Loucy (cell line): Measurements from ENCODE around the gene RIMS1.

Experiments
- H2AFZ ChIP-seq: fragments of 200-600 bp; sonication (generic); 2 replicates; pipeline ENCODE4 v1.6.0; 2016; ENCODE audit warnings: antibody characterized with exemption, mild to moderate bottlenecking, low read length, moderate library complexity
- H3F3A ChIP-seq: fragments of 200-600 bp; 2 replicates; pipeline ENCODE4 v1.6.0; 2016; ENCODE audit warnings: antibody characterized with exemption, low read depth, mild to moderate bottlenecking
- H3K27me3 ChIP-seq: fragments of 200-600 bp; sonication (generic); 2 replicates; pipeline ENCODE4 v1.6.1; 2014; ENCODE audit warnings: low read length, mild to moderate bottlenecking; ENCODE audit not compliant: insufficient read depth, poor library complexity, severe bottlenecking
- H3K36me3 ChIP-seq: fragments of 200-600 bp; sonication (generic); 2 replicates; pipeline ENCODE4 v1.6.1; 2016; ENCODE audit warnings: low read length; ENCODE audit not compliant: insufficient read depth
- H3K4me1 ChIP-seq: fragments of 200-600 bp; sonication (generic); 2 replicates; pipeline ENCODE4 v1.5.1; 2014; ENCODE audit warnings: low read length, mild to moderate bottlenecking; ENCODE audit not compliant: insufficient read depth, poor library complexity, severe bottlenecking
- H3K4me2 ChIP-seq: fragments of 200-600 bp; sonication (generic); 2 replicates; pipeline ENCODE4 v1.6.0; 2014; ENCODE audit warnings: antibody characterized with exemption, low read length, low read depth, mild to moderate bottlenecking; ENCODE audit not compliant: poor library complexity, severe bottlenecking
- H3K4me3 ChIP-seq: fragments of 200-600 bp; sonication (generic); 2 replicates; pipeline ENCODE4 v1.5.1; 2014; ENCODE audit warnings: low read length, mild to moderate bottlenecking, mixed read lengths; ENCODE audit not compliant: poor library complexity, severe bottlenecking
- H3K79me2 ChIP-seq: fragments of 200-600 bp; sonication (generic); 2 replicates; pipeline ENCODE4 v1.6.1; 2014; ENCODE audit warnings: low read length; ENCODE audit not compliant: insufficient read depth
- H3K9ac ChIP-seq: fragments of 200-600 bp; sonication (generic); 2 replicates; pipeline ENCODE4 v1.6.0; 2014; ENCODE audit warnings: mild to moderate bottlenecking, low read depth, low read length, moderate library complexity; ENCODE audit not compliant: poor library complexity, severe bottlenecking
- H3K9me2 ChIP-seq: fragments of 200-600 bp; sonication (generic); replicated peaks from 2 replicates; pipeline ENCODE4 v1.6.1; 2016; ENCODE audit warnings: low read depth, low read length, mixed read lengths
- H3K9me3 ChIP-seq: fragments of 200-600 bp; sonication (generic); 2 replicates; pipeline ENCODE4 v1.6.1; 2014; ENCODE audit warnings: mild to moderate bottlenecking, antibody characterized with exemption, low read length, low read depth; ENCODE audit not compliant: insufficient read depth
- H4K20me1 ChIP-seq: fragments of 200-600 bp; sonication (generic); 2 replicates; pipeline ENCODE4 v1.6.0; 2014; ENCODE audit warnings: antibody characterized with exemption, low read length, mild to moderate bottlenecking; ENCODE audit not compliant: insufficient read depth, poor library complexity, severe bottlenecking
- EZH2phosphoT487 ChIP-seq: fragments of 200-600 bp; IDR thresholded peaks from 2 replicates; pipeline ENCODE4 v1.6.1; 2018; ENCODE audit warnings: antibody characterized with exemption, mild to moderate bottlenecking, moderate library complexity, borderline replicate concordance
- TF ChIP-seq, protein P1 (sequence below): fragments of 200-600 bp; sonication (generic); conservative IDR thresholded peaks from 2 replicates; pipeline ENCODE4 v1.5.1; 2014; ENCODE audit warnings: mild to moderate bottlenecking, antibody characterized with exemption, low read length

The RIMS1 gene

DNA sequence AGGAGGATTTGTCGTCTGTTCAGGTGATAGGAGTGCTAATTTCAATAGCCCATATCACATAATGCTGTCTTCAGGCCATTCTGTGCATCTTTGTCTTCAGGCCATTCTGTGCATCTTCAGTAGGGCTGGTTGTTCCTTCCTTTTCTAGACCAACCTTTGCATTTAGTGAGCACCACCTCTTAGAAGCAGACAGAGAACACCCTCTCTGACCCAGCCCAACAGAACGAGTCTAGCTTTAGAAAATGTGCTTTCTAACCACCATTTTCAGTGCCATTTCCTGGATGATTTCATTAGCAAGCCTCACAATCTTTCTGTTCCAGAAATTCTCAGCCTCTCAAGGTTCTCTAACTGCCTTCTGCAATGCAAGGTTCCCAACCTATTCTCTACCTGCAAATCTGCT, 520.2 kb downstream of the RIMS1 start:
- TF ChIP-seq, protein P1, sequence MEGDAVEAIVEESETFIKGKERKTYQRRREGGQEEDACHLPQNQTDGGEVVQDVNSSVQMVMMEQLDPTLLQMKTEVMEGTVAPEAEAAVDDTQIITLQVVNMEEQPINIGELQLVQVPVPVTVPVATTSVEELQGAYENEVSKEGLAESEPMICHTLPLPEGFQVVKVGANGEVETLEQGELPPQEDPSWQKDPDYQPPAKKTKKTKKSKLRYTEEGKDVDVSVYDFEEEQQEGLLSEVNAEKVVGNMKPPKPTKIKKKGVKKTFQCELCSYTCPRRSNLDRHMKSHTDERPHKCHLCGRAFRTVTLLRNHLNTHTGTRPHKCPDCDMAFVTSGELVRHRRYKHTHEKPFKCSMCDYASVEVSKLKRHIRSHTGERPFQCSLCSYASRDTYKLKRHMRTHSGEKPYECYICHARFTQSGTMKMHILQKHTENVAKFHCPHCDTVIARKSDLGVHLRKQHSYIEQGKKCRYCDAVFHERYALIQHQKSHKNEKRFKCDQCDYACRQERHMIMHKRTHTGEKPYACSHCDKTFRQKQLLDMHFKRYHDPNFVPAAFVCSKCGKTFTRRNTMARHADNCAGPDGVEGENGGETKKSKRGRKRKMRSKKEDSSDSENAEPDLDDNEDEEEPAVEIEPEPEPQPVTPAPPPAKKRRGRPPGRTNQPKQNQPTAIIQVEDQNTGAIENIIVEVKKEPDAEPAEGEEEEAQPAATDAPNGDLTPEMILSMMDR: no peak
- TF ChIP-seq EZH2phosphoT487: no peak
- no peaks in the 10 kb centered on the region for H3F3A ChIP-seq
- no peaks in the 10 kb centered on the region for H4K20me1 ChIP-seq
- no peaks in the 10 kb centered on the region for H3K9me3 ChIP-seq
- H3K9me2 ChIP-seq: no peaks in the 10 kb centered on the region
- no peaks in the 10 kb centered on the region for H3K36me3 ChIP-seq
- H2AFZ ChIP-seq: peak overlapping the region; percentile 63
- H3K4me1 ChIP-seq: no peaks in the 10 kb centered on the region
- no peak overlapping the region for H3K4me3 ChIP-seq
- H3K27me3 ChIP-seq: no peaks in the 10 kb centered on the region
- no peaks in the 10 kb centered on the region for H3K79me2 ChIP-seq
- no peak overlapping the region for H3K9ac ChIP-seq
- no peak overlapping the region for H3K4me2 ChIP-seq

DNA sequence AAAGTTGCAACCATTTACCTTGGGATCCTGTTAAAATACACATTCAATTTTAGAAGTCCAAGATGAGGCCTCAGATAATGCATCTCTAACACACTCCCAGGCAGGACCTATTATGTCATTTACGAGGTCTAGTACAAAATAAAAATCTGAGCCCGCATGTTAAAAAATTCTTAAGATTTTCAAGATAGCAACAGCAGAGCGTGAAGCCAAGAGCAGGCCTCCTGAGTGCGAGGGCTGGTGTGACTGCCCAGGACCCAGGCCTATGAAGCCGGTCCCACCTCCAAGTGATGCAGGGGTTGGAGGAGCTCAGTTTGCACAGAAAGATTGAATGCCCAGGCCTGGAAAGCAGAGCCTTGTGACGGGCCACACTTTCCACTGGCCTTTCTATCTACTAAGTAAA, 524.4 kb downstream of the RIMS1 start:
- H3K9ac ChIP-seq: no peak overlapping the region
- no peaks in the 10 kb centered on the region for H3K4me1 ChIP-seq
- H2AFZ ChIP-seq: no peak overlapping the region
- TF ChIP-seq, protein P1: no peak
- TF ChIP-seq EZH2phosphoT487: no peak
- no peaks in the 10 kb centered on the region for H3F3A ChIP-seq
- H3K4me2 ChIP-seq: no peak overlapping the region
- H3K27me3 ChIP-seq: no peaks in the 10 kb centered on the region
- H3K9me3 ChIP-seq: no peaks in the 10 kb centered on the region
- H3K36me3 ChIP-seq: no peaks in the 10 kb centered on the region
- H4K20me1 ChIP-seq: no peaks in the 10 kb centered on the region
- no peak overlapping the region for H3K4me3 ChIP-seq
- no peaks in the 10 kb centered on the region for H3K9me2 ChIP-seq
- no peaks in the 10 kb centered on the region for H3K79me2 ChIP-seq

- H3K79me2 ChIP-seq: no peaks in the 10 kb centered on the region
- H3K4me2 ChIP-seq: no peak overlapping the region
- H3K36me3 ChIP-seq: no peaks in the 10 kb centered on the region
- no peak overlapping the region for H3K4me3 ChIP-seq
- TF ChIP-seq, protein P1: peak; percentile 100
- TF ChIP-seq EZH2phosphoT487: no peak
- no peaks in the 10 kb centered on the region for H3K9me3 ChIP-seq
- H3K9ac ChIP-seq: no peak overlapping the region
- H3K9me2 ChIP-seq: no peaks in the 10 kb centered on the region
- H3K27me3 ChIP-seq: no peaks in the 10 kb centered on the region
- H3F3A ChIP-seq: no peaks in the 10 kb centered on the region
- H2AFZ ChIP-seq: 0 out of 2 replicates have a peak overlapping the region, but pooled peaks have one; percentile 35
- no peaks in the 10 kb centered on the region for H3K4me1 ChIP-seq
- H4K20me1 ChIP-seq: no peaks in the 10 kb centered on the region
Measured at GRCh38 chr6:72411872-72412708, 525.7 kb downstream of the RIMS1 start.
